Measurements from ENCODE around the gene NVL. TPM values are rescaled to one million over a fixed set of nuclear protein-coding genes. Genes with fewer than 3 reads are reported as not detected.

Gene NVL
- total and polyA plus RNA-seq, 10 of the 15 experiments (the other 5 are each of a cell fraction or from before 2014, with no cell fraction given), result 20.3 to 49.6 (median 35.2) TPM

GRCh38 chr1:224182866-224183590 is 146.9 kb downstream of the NVL start, which contains the start of gene DEGS1 (continued):
- TF ChIP-seq NR2C2 (IDR thresholded peaks at IDR 0.05; ENCODE audit: borderline replicate concordance, control insufficient read depth, insufficient read length, low read depth), result no peak
- no peak for TF ChIP-seq CHD2 (IDR thresholded peaks at IDR 0.05; ENCODE audit: borderline replicate concordance, low read depth, low read length)
- TF ChIP-seq IKZF2 (IDR thresholded peaks at IDR 0.05), result peak; percentile 78 to 81; a peak in 2 of 4 replicates
- TF ChIP-seq JUNB (IDR thresholded peaks at IDR 0.05), result no peak
- peak; percentile 81 for TF ChIP-seq ZNF207 (IDR thresholded peaks at IDR 0.05; ENCODE audit: borderline replicate concordance)
- TF ChIP-seq SMARCA5 (IDR thresholded peaks at IDR 0.05), result peak; percentile 80
- peak; percentile 89 for TF ChIP-seq ZSCAN29 (IDR thresholded peaks at IDR 0.05)
- TF ChIP-seq BHLHE40 (IDR thresholded peaks at IDR 0.05; ENCODE audit: borderline replicate concordance in 1 of 2, low read depth in 2 of 2, low read length in 1 of 2), result peak; percentile 16 to 64; a peak in 3 of 4 replicates
- TF ChIP-seq KLF5 (IDR thresholded peaks at IDR 0.05; ENCODE audit: partially characterized antibody), result peak; percentile 64
- no peak for TF ChIP-seq KDM1A (IDR thresholded peaks at IDR 0.05; ENCODE audit: borderline replicate concordance)
- no peak for TF ChIP-seq RELA (IDR thresholded peaks at IDR 0.05; ENCODE audit: borderline replicate concordance, partially characterized antibody)
- no peak for TF ChIP-seq TARDBP (IDR thresholded peaks at IDR 0.05; ENCODE audit: borderline replicate concordance)
- TF ChIP-seq RFX5 (IDR thresholded peaks at IDR 0.05; ENCODE audit: low read depth, low read length), result no peak
- TF ChIP-seq HCFC1 (IDR thresholded peaks at IDR 0.05; ENCODE audit: low read length), result no peak
- peak in 1 of 2 experiments; percentile 92; a peak in 2 of 3 replicates for TF ChIP-seq EGR1 (IDR thresholded peaks at IDR 0.05; ENCODE audit: borderline replicate concordance in 1 of 2, low read depth in 2 of 2, low read length in 2 of 2)
- TF ChIP-seq TAF1 (IDR thresholded peaks at IDR 0.05; ENCODE audit: borderline replicate concordance, low read depth, low read length), result no peak; the same call in 1 of the 2 replicates
- TF ChIP-seq NBN (IDR thresholded peaks at IDR 0.05), result peak; percentile 57; the same call in 1 of the 2 replicates
- TF ChIP-seq FOS (IDR thresholded peaks at IDR 0.05; ENCODE audit: borderline replicate concordance, extremely low read depth, insufficient read length), result no peak
- TF ChIP-seq, protein P1, sequence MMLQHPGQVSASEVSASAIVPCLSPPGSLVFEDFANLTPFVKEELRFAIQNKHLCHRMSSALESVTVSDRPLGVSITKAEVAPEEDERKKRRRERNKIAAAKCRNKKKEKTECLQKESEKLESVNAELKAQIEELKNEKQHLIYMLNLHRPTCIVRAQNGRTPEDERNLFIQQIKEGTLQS (IDR thresholded peaks at IDR 0.05; ENCODE audit: borderline replicate concordance, extremely low read depth, low read depth, low read length), result no peak
- TF ChIP-seq GATAD2B (conservative IDR thresholded peaks at IDR 0.05; ENCODE audit: low read depth), result peak; percentile 96
- peak; percentile 62; the same call in 1 of the 2 replicates for TF ChIP-seq BCLAF1 (IDR thresholded peaks at IDR 0.05)
- TF ChIP-seq USF1 (IDR thresholded peaks at IDR 0.05; ENCODE audit: borderline replicate concordance, extremely low read length, insufficient read depth, low read depth, low read length), result no peak
- TF ChIP-seq ATF7 (IDR thresholded peaks at IDR 0.05; ENCODE audit: low read depth), result 0 out of 2 replicates have a peak, but pooled peaks have one; percentile 8
- TF ChIP-seq NR2F1 (conservative IDR thresholded peaks at IDR 0.05), result peak; percentile 70
- TF ChIP-seq LARP7 (IDR thresholded peaks at IDR 0.05), result peak; percentile 100
- TF ChIP-seq IKZF1 (conservative IDR thresholded peaks at IDR 0.05), result peak; percentile 78
- peak; percentile 68 for TF ChIP-seq MTA2 (IDR thresholded peaks at IDR 0.05; ENCODE audit: low read depth)
